Measurements from ENCODE around the gene KCNAB2. TPM values are rescaled to one million over a fixed set of nuclear protein-coding genes. Genes with fewer than 3 reads are reported as not detected.

The KCNAB2 gene
- polyA plus RNA-seq, 1 of the 3 experiments (the other 2 are of a cell fraction): 7.6 TPM

GRCh38 chr1:6014130-6014999 lies 31.3 kb upstream of the KCNAB2 start:
- no peaks in the 10 kb centered on the region for H3K9me3 ChIP-seq
- no peak overlapping the region for H3K9ac ChIP-seq
- 90% methylated on average over 12 of the region's 19 CpGs for WGBS (ENCODE audit: low lambda C conversion rate)
- CTCF ChIA-PET: interaction anchor here (1.2 kb wide), 1 partner anchor 20 kb away, joined by 4 read pairs; no protein-coding TSS in a partner anchor
- no peaks in the 10 kb centered on the region for H3K4me1 ChIP-seq (ENCODE audit: control insufficient read depth in 1 of 2, insufficient read depth in 2 of 2, low read depth in 1 of 2, low read length in 1 of 2)
- H3K27ac ChIP-seq (ENCODE audit: low read depth in 2 of 2, low read length in 1 of 2): no peak overlapping the region
- no peak for DNase-seq
- no peaks in the 10 kb centered on the region for H3K9me2 ChIP-seq
- no peaks in the 10 kb centered on the region for H3K36me3 ChIP-seq (replicated peaks in 1 of 2; ENCODE audit: control insufficient read depth in 1 of 2, insufficient read depth in 2 of 2, low read length in 1 of 2)
- no peak overlapping the region for H3K4me2 ChIP-seq
- no peaks in the 10 kb centered on the region for H3F3A ChIP-seq (replicated peaks; ENCODE audit: insufficient read depth)
- H2AFZ ChIP-seq (ENCODE audit: low read depth): no peak overlapping the region
- H3K27me3 ChIP-seq (ENCODE audit: insufficient read depth): no peaks in the 10 kb centered on the region
- H4K20me1 ChIP-seq (ENCODE audit: insufficient read depth): no peaks in the 10 kb centered on the region
- no peaks in the 10 kb centered on the region for H3K79me2 ChIP-seq (ENCODE audit: insufficient read depth)
- POLR2A ChIA-PET: no interaction called here
- H3K4me3 ChIP-seq (ENCODE audit: low read depth in 2 of 2, low read length in 1 of 2): no peak overlapping the region
- no peak for TF ChIP-seq MEF2A (IDR thresholded peaks at IDR 0.05; ENCODE audit: borderline replicate concordance, low read depth)
- TF ChIP-seq, protein P1, sequence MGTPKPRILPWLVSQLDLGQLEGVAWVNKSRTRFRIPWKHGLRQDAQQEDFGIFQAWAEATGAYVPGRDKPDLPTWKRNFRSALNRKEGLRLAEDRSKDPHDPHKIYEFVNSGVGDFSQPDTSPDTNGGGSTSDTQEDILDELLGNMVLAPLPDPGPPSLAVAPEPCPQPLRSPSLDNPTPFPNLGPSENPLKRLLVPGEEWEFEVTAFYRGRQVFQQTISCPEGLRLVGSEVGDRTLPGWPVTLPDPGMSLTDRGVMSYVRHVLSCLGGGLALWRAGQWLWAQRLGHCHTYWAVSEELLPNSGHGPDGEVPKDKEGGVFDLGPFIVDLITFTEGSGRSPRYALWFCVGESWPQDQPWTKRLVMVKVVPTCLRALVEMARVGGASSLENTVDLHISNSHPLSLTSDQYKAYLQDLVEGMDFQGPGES (IDR thresholded peaks at IDR 0.05; ENCODE audit: low read depth, low read length): no peak
- TF ChIP-seq TCF12 (IDR thresholded peaks at IDR 0.05): no peak
- no peak for TF ChIP-seq RCOR1 (IDR thresholded peaks at IDR 0.05; ENCODE audit: low read length)
- no peak for TF ChIP-seq SIN3A (IDR thresholded peaks at IDR 0.05; ENCODE audit: borderline replicate concordance, low read depth, low read length)
- TF ChIP-seq EP300 (IDR thresholded peaks at IDR 0.05; ENCODE audit: borderline replicate concordance in 1 of 2, low read depth in 1 of 2, low read length in 1 of 2): no peak
- TF ChIP-seq TEAD4 (IDR thresholded peaks at IDR 0.05; ENCODE audit: borderline replicate concordance, insufficient read depth): no peak
- no peak for TF ChIP-seq YY1 (IDR thresholded peaks at IDR 0.05; ENCODE audit: low read depth)
- no peak for TF ChIP-seq NFIC (IDR thresholded peaks at IDR 0.05; ENCODE audit: borderline replicate concordance)
- TF ChIP-seq ZBTB33 (IDR thresholded peaks at IDR 0.05; ENCODE audit: borderline replicate concordance, low read depth): no peak
- no peak for TF ChIP-seq RXRA (IDR thresholded peaks at IDR 0.05; ENCODE audit: borderline replicate concordance, low read depth)
- no peak for TF ChIP-seq SMC3 (IDR thresholded peaks at IDR 0.05; ENCODE audit: low read depth, low read length)

- DNase-seq: no peak
- no peaks in the 10 kb centered on the region for H3K27me3 ChIP-seq (ENCODE audit: insufficient read depth)
- H3K4me3 ChIP-seq (ENCODE audit: low read depth in 2 of 2, low read length in 1 of 2): no peak overlapping the region
- no peaks in the 10 kb centered on the region for H3K9me3 ChIP-seq
- H3K27ac ChIP-seq (ENCODE audit: low read depth in 2 of 2, low read length in 1 of 2): no peak overlapping the region
- no peaks in the 10 kb centered on the region for H3K9me2 ChIP-seq
- no peaks in the 10 kb centered on the region for H4K20me1 ChIP-seq (ENCODE audit: insufficient read depth)
- no peak overlapping the region for H3K4me2 ChIP-seq
- H3K9ac ChIP-seq: no peak overlapping the region
- no peak overlapping the region for H2AFZ ChIP-seq (ENCODE audit: low read depth)
- H3K4me1 ChIP-seq (ENCODE audit: control insufficient read depth in 1 of 2, insufficient read depth in 2 of 2, low read depth in 1 of 2, low read length in 1 of 2): no peaks in the 10 kb centered on the region
- H3K36me3 ChIP-seq (replicated peaks in 1 of 2; ENCODE audit: control insufficient read depth in 1 of 2, insufficient read depth in 2 of 2, low read length in 1 of 2): no peaks in the 10 kb centered on the region
- TF ChIP-seq PBX3 (IDR thresholded peaks at IDR 0.05) (no peak), FOXM1 (IDR thresholded peaks at IDR 0.05; ENCODE audit: low read depth) (no peak), RXRA (IDR thresholded peaks at IDR 0.05; ENCODE audit: borderline replicate concordance, low read depth) (no peak), FOSL2 (IDR thresholded peaks at IDR 0.05; ENCODE audit: borderline replicate concordance, low read depth) (0 out of 2 replicates have a peak, but pooled peaks have one; percentile 10), GABPA (IDR thresholded peaks at IDR 0.05; ENCODE audit: low read depth) (no peak)
- TF ChIP-seq, protein P1 (IDR thresholded peaks at IDR 0.05; ENCODE audit: low read depth, low read length): no peak
- CTCF ChIA-PET: interaction anchor here (1.0 to 4.8 kb wide), 3 partner anchors 13 to 83 kb away, joined by 3 to 23 read pairs (median 3); no protein-coding TSS in a partner anchor
- no peaks in the 10 kb centered on the region for H3K79me2 ChIP-seq (ENCODE audit: insufficient read depth)
- 92% methylated on average over 15 of the region's 21 CpGs for WGBS (ENCODE audit: low lambda C conversion rate)
- no peaks in the 10 kb centered on the region for H3F3A ChIP-seq (replicated peaks; ENCODE audit: insufficient read depth)
- POLR2A ChIA-PET: no interaction called here
Observed at GRCh38 chr1:6016191-6016865, 29.4 kb upstream of the KCNAB2 start.
